AG09309 (cell line): ENCODE results near the gene MAPK8IP3.

Experiments
- DNase-seq: peaks from one replicate; pipeline ENCODE4 v3.0.0-alpha.2; 2010; ENCODE audit warnings: low read depth
- H3K4me3 ChIP-seq: 2 replicates; pipeline ENCODE4 v1.5.1; 2011; ENCODE audit warnings: mild to moderate bottlenecking, low read depth, low read length, moderate library complexity; ENCODE audit not compliant: control insufficient read depth
- CTCF ChIP-seq: IDR thresholded peaks from 2 replicates; pipeline ENCODE4 v1.5.1; 2011; ENCODE audit warnings: mild to moderate bottlenecking, low read depth, low read length, inconsistent platforms; ENCODE audit not compliant: insufficient read depth, control insufficient read depth; ENCODE audit errors: missing control alignments

Gene MAPK8IP3

DNA sequence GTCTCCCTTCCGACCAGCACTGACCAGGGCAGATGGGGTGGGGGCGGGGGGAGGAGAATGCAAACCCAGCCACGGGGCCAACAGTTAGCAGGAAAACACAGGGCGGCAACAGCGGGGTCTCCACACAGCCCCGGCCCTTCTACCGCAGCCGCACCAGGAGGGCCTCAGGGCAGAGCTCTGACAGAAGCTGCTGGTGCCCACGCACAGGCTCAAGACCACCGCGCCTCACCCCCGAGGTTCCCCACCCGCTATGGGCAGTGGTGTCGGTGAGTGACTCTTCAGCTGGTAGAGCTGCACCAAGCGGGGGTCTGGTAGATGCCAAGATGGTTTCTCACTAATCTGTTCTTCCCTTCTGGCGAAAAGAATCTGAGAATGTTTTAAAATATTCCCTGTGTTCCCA is 104.5 kb downstream of the MAPK8IP3 start:
- TF ChIP-seq CTCF: no peak
- no peak overlapping the region for H3K4me3 ChIP-seq
- no peak for DNase-seq

DNA sequence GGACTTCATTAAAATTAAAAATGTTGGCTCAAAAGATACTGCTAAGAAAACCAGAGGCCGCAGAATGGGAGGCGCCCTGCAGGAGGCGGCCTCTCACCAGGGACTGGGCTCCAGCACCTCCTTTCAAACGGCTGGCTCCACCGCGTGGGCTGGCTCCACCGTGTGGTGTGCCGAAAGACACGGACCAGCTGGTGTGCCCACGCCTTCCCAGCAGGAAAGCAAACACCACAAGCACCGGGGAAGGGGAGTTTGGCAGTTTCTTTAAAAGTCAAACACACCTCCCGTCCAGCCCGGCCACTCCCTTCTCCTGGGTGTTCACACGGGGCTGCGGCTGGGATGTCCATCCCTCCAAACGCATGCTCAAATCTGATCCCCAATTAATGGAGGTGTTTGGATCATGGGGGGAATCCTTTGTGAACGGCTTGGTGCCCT is 106.8 kb downstream of the MAPK8IP3 start:
- peak; percentile 14 for DNase-seq
- TF ChIP-seq CTCF: peak; percentile 58
- no peak overlapping the region for H3K4me3 ChIP-seq

DNA sequence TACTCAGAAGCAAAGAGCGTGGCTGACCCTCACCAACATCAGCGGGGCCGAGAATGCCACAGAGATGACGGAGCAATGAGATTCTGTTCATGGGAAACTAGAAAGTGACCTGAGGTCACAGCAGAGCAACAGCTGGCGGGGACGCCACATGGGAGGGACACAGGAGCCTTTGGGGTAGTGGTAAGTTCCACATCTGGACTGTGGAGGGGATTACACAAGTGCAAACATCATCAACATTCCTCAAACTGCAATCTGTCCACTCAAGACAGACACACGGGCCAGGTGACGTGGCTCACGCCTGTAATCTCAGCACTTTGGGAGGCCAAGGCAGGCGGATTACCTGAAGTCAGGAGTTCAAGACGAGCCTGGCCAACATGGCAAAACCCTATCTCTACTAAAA is 109.5 kb downstream of the MAPK8IP3 start:
- no peak for TF ChIP-seq CTCF
- H3K4me3 ChIP-seq: no peak overlapping the region
- no peak for DNase-seq

DNA sequence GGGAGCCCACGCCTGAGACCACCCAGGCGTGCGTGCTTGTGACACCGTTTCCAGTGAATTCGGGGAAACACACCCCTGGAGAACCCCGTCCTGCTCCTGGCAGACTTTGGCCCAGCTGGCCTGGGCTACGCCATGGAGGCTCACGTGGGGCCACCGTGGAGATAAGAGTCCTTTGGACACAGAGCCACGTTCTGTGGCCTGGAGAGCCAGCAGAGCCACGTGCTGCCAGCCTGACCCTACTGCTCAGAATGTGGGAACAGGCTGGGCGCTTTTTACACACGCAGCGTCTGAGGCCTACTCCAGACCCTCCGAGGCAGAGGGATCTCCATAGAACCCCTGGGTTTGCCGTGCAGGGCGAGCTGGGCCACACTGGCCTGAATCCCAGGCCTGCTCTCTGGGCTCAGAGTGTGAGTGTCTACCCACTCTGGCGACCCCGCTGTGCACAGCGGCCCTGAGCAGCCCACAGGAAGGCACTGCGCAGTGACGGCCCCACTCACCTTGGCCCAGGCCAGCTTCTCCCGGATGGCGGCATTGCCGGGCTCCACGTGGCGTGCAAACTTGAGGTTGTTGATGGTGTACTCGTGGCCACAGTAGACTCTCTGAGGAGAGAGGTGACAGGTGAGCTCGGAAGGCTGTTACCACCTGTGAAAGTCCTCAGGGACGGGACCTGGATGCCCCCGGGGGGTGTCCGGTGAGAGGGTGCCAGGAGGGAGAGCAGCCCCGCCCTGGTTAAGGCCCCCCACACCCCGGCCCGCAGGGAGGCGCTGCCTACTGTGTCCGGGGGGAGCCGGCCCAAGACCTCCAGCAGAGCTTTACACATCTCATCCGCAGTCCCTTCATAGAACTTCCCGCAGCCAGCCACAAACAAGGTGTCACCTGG is 110.6 kb downstream of the MAPK8IP3 start:
- DNase-seq: no peak
- no peak for TF ChIP-seq CTCF
- no peak overlapping the region for H3K4me3 ChIP-seq

- DNase-seq: no peak
- H3K4me3 ChIP-seq: no peak overlapping the region
- TF ChIP-seq CTCF: no peak
These were observed 111.2 kb downstream of the MAPK8IP3 start for GRCh38 chr16:1817276-1817589.

DNA sequence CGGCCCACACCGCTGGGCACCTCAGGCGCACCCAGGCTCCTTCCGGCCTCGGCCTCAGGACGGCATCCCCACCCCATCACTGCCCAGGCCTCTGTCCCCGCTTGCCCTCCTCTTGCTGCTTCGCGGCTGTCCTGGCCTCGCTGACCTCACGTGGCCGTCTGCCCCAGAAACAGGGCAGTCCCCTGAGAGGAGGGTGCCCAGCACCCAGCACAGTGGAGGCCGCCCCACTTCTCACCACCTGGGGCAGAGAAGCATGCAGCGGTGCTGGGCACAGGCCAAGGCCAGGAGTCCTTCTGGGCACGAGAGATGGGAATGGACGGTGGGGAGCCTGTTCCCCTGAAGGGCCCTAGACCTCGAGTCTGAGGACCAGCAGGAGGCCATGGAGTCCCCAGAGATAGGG is 111.7 kb downstream of the MAPK8IP3 start:
- H3K4me3 ChIP-seq: no peak overlapping the region
- TF ChIP-seq CTCF: no peak
- DNase-seq: no peak
